ENCODE measurements around the gene CHAT. TPM values are rescaled to one million over a fixed set of nuclear protein-coding genes. Genes with fewer than 3 reads are reported as not detected.

CHAT gene
- not detected in 2 replicates for total RNA-seq (ENCODE audit: low replicate concordance)

DNA sequence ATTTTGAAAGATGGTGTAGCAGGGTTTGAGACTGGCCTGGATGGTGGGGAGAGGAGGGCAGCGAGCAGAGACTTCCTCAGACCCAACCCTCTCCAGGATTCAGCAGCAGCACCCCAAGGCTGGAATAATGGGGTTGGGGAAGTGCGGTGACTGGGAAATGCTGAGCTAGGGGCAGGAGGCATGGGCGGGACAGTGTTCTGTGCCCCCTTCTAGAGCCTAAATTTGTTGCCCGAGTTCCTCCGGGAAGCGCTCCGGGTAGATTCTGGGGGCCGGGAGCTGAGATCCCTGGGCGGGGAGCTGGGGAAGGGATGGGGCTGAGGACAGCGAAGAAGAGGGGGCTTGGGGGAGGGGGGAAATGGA is at the start of gene CHAT:
Gene CHAT (plus strand): TSS at position 156 of the 360 bp plus-strand sequence. CDS start 153 bp downstream, at position 309.
- no peaks in the 10 kb centered on the region for H3K9me3 Mint-ChIP-seq
- Histone ChIP-seq H3K27me3 (peaks cover 100% of the 10 kb centered on the region), H2AFZ (replicated peaks) (no peak within 1 kb of the TSS), H3K4me1 (peaks cover 21% of the 10 kb centered on the region), H3K79me2 (ENCODE audit: low read depth) (no peaks in the 10 kb centered on the region), H3K9ac (no peak within 1 kb of the TSS), H3K4me2 (peak within 1 kb of the TSS; percentile 74), H3K9me3 (ENCODE audit: low read depth) (no peaks in the 10 kb centered on the region), H3K4me3 (peak within 1 kb of the TSS; percentile 34), H3K27ac (no peak within 1 kb of the TSS), H4K20me1 (ENCODE audit: low read depth) (peaks cover 58% of the 10 kb centered on the region), H3K36me3 (no peaks in the 10 kb centered on the region), H3F3A (ENCODE audit: low read depth) (peaks cover 2% of the 10 kb centered on the region)
- H3K27me3 Mint-ChIP-seq (ENCODE audit: insufficient read depth, low read depth), result peaks cover 79% of the 10 kb centered on the region
- no peak within 1 kb of the TSS for H3K27ac Mint-ChIP-seq
- H3K4me3 Mint-ChIP-seq, result peak within 1 kb of the TSS; percentile 83
- H3K4me1 Mint-ChIP-seq, result peaks cover 25% of the 10 kb centered on the region
- TF ChIP-seq EZH2 (IDR thresholded peaks at IDR 0.05) (peak; percentile 61), EZH2phosphoT487 (IDR thresholded peaks at IDR 0.05) (no peak)
- no peaks in the 10 kb centered on the region for H3K36me3 Mint-ChIP-seq
- no peak for DNase-seq (ENCODE audit: low spot score)

DNA sequence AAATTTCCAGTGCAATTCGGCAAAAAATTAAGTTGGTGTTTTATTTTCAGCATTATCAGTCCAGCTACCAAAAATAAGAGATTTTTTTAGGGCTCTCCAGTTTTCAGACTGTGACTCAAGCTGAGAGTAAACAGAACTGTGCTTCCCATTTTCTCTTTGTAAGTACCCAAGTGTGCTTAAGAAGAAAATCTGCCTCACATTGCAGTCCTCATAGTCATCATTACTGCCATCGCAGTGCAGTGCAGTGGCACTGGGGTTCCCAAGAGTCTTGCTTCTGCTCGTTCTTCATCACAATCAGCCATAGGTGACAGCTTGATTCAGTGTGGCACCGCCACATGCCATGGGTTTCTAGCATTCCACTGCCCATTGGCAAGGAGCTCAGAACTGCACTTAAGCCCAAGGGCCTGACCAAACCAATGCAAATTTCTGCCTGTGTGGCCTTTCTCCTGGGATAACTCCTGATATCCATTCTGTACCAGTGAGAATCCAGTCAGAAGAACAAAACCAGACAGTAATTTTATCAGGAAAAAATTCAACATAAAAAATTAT is 49.3 kb upstream of the CHAT start:
- TF ChIP-seq EZH2phosphoT487 (IDR thresholded peaks at IDR 0.05) (no peak), EZH2 (IDR thresholded peaks at IDR 0.05) (no peak)
- TF ChIP-seq, protein P1, sequence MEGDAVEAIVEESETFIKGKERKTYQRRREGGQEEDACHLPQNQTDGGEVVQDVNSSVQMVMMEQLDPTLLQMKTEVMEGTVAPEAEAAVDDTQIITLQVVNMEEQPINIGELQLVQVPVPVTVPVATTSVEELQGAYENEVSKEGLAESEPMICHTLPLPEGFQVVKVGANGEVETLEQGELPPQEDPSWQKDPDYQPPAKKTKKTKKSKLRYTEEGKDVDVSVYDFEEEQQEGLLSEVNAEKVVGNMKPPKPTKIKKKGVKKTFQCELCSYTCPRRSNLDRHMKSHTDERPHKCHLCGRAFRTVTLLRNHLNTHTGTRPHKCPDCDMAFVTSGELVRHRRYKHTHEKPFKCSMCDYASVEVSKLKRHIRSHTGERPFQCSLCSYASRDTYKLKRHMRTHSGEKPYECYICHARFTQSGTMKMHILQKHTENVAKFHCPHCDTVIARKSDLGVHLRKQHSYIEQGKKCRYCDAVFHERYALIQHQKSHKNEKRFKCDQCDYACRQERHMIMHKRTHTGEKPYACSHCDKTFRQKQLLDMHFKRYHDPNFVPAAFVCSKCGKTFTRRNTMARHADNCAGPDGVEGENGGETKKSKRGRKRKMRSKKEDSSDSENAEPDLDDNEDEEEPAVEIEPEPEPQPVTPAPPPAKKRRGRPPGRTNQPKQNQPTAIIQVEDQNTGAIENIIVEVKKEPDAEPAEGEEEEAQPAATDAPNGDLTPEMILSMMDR (IDR thresholded peaks at IDR 0.05), result no peak
- H3K9me3 Mint-ChIP-seq, result peaks cover 4% of the 10 kb centered on the region
- Histone ChIP-seq H3K4me2 (no peak overlapping the region), H3K36me3 (no peaks in the 10 kb centered on the region), H2AFZ (replicated peaks) (no peak overlapping the region), H3F3A (ENCODE audit: low read depth) (no peaks in the 10 kb centered on the region), H3K9ac (no peak overlapping the region), H4K20me1 (ENCODE audit: low read depth) (no peaks in the 10 kb centered on the region), H3K9me3 (ENCODE audit: low read depth) (no peaks in the 10 kb centered on the region), H3K27ac (no peak overlapping the region), H3K27me3 (no peaks in the 10 kb centered on the region), H3K79me2 (ENCODE audit: low read depth) (no peaks in the 10 kb centered on the region), H3K4me1 (no peaks in the 10 kb centered on the region), H3K4me3 (no peak overlapping the region)
- no peak for DNase-seq (ENCODE audit: low spot score)
- no peak overlapping the region for H3K27ac Mint-ChIP-seq
- no peak overlapping the region for H3K4me3 Mint-ChIP-seq
- peaks cover 9% of the 10 kb centered on the region for H3K27me3 Mint-ChIP-seq (ENCODE audit: insufficient read depth, low read depth)
- no peaks in the 10 kb centered on the region for H3K4me1 Mint-ChIP-seq
- H3K36me3 Mint-ChIP-seq, result no peaks in the 10 kb centered on the region

DNA sequence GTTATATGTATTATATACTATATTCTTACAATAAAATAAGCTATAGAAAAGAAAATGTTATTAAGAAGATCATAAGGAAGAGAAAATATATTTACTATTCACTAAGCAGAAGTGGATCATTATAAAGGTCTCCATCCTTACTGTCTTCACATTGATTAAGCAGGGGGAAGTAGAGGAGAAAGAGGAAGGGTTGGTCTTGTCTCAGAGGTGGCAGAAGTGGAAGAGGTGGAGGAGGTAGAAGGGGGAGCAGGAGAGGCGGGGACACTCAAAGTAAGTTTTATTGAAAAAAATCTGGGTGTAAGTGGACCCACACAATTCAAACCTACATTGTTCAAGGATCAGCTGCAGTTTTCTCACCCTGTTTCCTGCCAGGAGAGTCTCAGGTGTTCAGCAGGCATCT is 46.0 kb upstream of the CHAT start:
- H3K27me3 Mint-ChIP-seq (ENCODE audit: insufficient read depth, low read depth), result peaks cover 11% of the 10 kb centered on the region
- no peak overlapping the region for H3K4me3 Mint-ChIP-seq
- no peak overlapping the region for H2AFZ ChIP-seq (replicated peaks)
- H3K27ac Mint-ChIP-seq, result no peak overlapping the region
- H3K9ac ChIP-seq, result no peak overlapping the region
- TF ChIP-seq EZH2 (IDR thresholded peaks at IDR 0.05) (no peak), EZH2phosphoT487 (IDR thresholded peaks at IDR 0.05) (no peak)
- TF ChIP-seq, protein P1 (IDR thresholded peaks at IDR 0.05), result no peak
- H3F3A ChIP-seq (ENCODE audit: low read depth), result no peaks in the 10 kb centered on the region
- no peak for DNase-seq (ENCODE audit: low spot score)
- H3K9me3 ChIP-seq (ENCODE audit: low read depth), result no peaks in the 10 kb centered on the region
- H3K4me3 ChIP-seq, result no peak overlapping the region
- H3K36me3 Mint-ChIP-seq, result no peaks in the 10 kb centered on the region
- no peaks in the 10 kb centered on the region for H3K79me2 ChIP-seq (ENCODE audit: low read depth)
- no peak overlapping the region for H3K4me2 ChIP-seq
- H4K20me1 ChIP-seq (ENCODE audit: low read depth), result no peaks in the 10 kb centered on the region
- no peak overlapping the region for H3K27ac ChIP-seq
- no peaks in the 10 kb centered on the region for H3K4me1 ChIP-seq
- H3K27me3 ChIP-seq, result no peaks in the 10 kb centered on the region
- H3K4me1 Mint-ChIP-seq, result no peaks in the 10 kb centered on the region
- peaks cover 4% of the 10 kb centered on the region for H3K9me3 Mint-ChIP-seq
- no peaks in the 10 kb centered on the region for H3K36me3 ChIP-seq

DNA sequence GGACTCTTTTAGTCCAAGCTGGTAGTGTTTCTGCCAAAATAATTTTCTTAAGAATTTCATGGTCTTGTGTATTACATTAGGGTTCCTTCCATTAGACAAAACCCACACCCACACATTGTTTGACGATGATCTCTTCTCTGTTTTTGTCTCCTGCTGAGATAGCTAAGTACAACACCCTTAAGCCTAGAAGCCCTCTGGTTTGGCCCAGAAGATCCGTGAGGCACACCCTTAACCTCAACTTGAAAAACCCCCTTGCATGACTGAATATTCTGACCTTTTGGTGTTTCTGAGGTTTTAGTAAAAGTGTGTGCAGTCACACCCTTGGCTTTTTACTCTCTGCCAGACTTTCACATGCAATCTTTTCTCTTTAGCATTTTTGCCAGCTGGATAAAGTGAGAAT is 45.6 kb upstream of the CHAT start:
- H3K27ac ChIP-seq, result no peak overlapping the region
- H3K9ac ChIP-seq, result no peak overlapping the region
- no peak for DNase-seq (ENCODE audit: low spot score)
- Mint-ChIP-seq H3K4me3 (no peak overlapping the region), H3K27ac (no peak overlapping the region), H3K36me3 (no peaks in the 10 kb centered on the region), H3K27me3 (ENCODE audit: insufficient read depth, low read depth) (peaks cover 11% of the 10 kb centered on the region), H3K9me3 (peaks cover 4% of the 10 kb centered on the region), H3K4me1 (no peaks in the 10 kb centered on the region)
- H3K4me1 ChIP-seq, result no peaks in the 10 kb centered on the region
- TF ChIP-seq, protein P1 (IDR thresholded peaks at IDR 0.05), result no peak
- TF ChIP-seq EZH2phosphoT487 (IDR thresholded peaks at IDR 0.05) (no peak), EZH2 (IDR thresholded peaks at IDR 0.05) (no peak)
- no peak overlapping the region for H2AFZ ChIP-seq (replicated peaks)
- no peaks in the 10 kb centered on the region for H3K27me3 ChIP-seq
- H3F3A ChIP-seq (ENCODE audit: low read depth), result no peaks in the 10 kb centered on the region
- no peaks in the 10 kb centered on the region for H3K36me3 ChIP-seq
- H3K9me3 ChIP-seq (ENCODE audit: low read depth), result no peaks in the 10 kb centered on the region
- no peaks in the 10 kb centered on the region for H3K79me2 ChIP-seq (ENCODE audit: low read depth)
- H3K4me2 ChIP-seq, result no peak overlapping the region
- no peak overlapping the region for H3K4me3 ChIP-seq
- no peaks in the 10 kb centered on the region for H4K20me1 ChIP-seq (ENCODE audit: low read depth)
